ENCODE measurements around the gene TNPO2. TPM values are rescaled to one million over a fixed set of nuclear protein-coding genes. Genes with fewer than 3 reads are reported as not detected.

The TNPO2 gene
- total and polyA plus RNA-seq, 2 of the 13 experiments (the other 11 are each of a cell fraction or from before 2014, with no cell fraction given) = 31.7 to 61.0 TPM

DNA sequence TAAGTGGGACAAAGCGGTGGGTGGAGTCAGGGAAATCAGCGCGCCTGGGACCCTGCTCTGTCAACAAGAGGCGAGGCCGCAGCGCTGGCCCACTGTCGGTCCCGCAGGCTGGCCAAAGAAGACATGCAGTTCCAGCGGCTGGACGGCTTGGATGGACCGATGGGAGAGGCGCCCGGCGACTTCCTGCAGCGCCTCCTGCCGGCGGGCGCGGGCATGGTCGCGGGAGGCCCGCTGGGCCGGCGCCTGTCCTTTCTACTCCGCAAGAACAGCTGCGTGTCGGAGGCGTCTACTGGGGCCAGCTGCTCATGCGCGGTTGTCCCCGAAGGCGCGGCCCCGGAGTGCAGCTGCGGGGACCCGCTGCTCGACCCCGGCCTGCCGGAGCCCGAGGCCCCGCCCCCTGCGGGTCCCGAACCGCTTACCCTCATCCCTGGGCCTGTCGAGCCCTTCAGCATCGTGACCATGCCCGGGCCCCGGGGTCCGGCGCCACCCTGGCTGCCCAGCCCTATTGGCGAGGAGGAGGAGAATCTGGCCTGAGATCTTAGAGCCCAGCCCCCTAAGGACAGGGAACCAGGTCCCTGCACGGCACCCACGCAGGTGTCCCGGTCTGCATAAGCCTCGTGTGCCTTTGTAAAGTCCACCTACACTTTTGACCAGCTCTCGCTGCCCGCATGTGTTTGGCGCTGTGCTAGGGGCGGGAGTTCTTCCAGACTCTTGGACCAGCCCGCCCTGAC, 34.0 kb upstream of the TNPO2 start (continued):
- TF ChIP-seq ZNF780A (CRISPR knock-in tag; IDR thresholded peaks at IDR 0.05) (no peak), ZNF720 (CRISPR knock-in tag; IDR thresholded peaks at IDR 0.05) (no peak), ZNF207 (IDR thresholded peaks at IDR 0.05; ENCODE audit: borderline replicate concordance) (no peak), IRF2 (CRISPR knock-in tag; IDR thresholded peaks at IDR 0.05) (no peak), HOXA9 (CRISPR knock-in tag; IDR thresholded peaks at IDR 0.05; ENCODE audit: borderline replicate concordance) (no peak), CCAR2 (optimal IDR thresholded peaks at IDR 0.05; ENCODE audit: low read depth, low read length) (no peak), TFE3 (CRISPR knock-in tag; IDR thresholded peaks at IDR 0.05) (no peak), ZZZ3 (CRISPR knock-in tag; IDR thresholded peaks at IDR 0.05; ENCODE audit: borderline replicate concordance) (no peak), ZNF546 (CRISPR knock-in tag; conservative IDR thresholded peaks at IDR 0.05) (peak; percentile 61; the same call in 1 of the 2 replicates), TEAD2 (CRISPR knock-in tag; IDR thresholded peaks at IDR 0.05) (no peak), HDAC1 (CRISPR knock-in tag; IDR thresholded peaks at IDR 0.05) (peak; percentile 69; the same call in 1 of the 2 replicates), ZNF549 (CRISPR knock-in tag; IDR thresholded peaks at IDR 0.05) (no peak), CC2D1A (CRISPR knock-in tag; IDR thresholded peaks at IDR 0.05) (no peak), SMAD3 (CRISPR knock-in tag; IDR thresholded peaks at IDR 0.05) (no peak), CCDC6 (CRISPR knock-in tag; IDR thresholded peaks at IDR 0.05) (no peak), ZNF570 (CRISPR knock-in tag; IDR thresholded peaks at IDR 0.05; ENCODE audit: borderline replicate concordance) (no peak), ZMYM4 (CRISPR knock-in tag; IDR thresholded peaks at IDR 0.05) (no peak), ZNF672 (CRISPR knock-in tag; IDR thresholded peaks at IDR 0.05) (no peak), ZNF484 (CRISPR knock-in tag; IDR thresholded peaks at IDR 0.05; ENCODE audit: borderline replicate concordance, low read depth) (no peak), GTF3A (CRISPR knock-in tag; conservative IDR thresholded peaks at IDR 0.05) (no peak)
- TF ChIP-seq, protein P1, sequence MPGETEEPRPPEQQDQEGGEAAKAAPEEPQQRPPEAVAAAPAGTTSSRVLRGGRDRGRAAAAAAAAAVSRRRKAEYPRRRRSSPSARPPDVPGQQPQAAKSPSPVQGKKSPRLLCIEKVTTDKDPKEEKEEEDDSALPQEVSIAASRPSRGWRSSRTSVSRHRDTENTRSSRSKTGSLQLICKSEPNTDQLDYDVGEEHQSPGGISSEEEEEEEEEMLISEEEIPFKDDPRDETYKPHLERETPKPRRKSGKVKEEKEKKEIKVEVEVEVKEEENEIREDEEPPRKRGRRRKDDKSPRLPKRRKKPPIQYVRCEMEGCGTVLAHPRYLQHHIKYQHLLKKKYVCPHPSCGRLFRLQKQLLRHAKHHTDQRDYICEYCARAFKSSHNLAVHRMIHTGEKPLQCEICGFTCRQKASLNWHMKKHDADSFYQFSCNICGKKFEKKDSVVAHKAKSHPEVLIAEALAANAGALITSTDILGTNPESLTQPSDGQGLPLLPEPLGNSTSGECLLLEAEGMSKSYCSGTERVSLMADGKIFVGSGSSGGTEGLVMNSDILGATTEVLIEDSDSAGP (CRISPR knock-in tag; IDR thresholded peaks at IDR 0.05; ENCODE audit: borderline replicate concordance) = peak; percentile 70; the same call in 1 of the 2 replicates
- TF ChIP-seq, protein P2, sequence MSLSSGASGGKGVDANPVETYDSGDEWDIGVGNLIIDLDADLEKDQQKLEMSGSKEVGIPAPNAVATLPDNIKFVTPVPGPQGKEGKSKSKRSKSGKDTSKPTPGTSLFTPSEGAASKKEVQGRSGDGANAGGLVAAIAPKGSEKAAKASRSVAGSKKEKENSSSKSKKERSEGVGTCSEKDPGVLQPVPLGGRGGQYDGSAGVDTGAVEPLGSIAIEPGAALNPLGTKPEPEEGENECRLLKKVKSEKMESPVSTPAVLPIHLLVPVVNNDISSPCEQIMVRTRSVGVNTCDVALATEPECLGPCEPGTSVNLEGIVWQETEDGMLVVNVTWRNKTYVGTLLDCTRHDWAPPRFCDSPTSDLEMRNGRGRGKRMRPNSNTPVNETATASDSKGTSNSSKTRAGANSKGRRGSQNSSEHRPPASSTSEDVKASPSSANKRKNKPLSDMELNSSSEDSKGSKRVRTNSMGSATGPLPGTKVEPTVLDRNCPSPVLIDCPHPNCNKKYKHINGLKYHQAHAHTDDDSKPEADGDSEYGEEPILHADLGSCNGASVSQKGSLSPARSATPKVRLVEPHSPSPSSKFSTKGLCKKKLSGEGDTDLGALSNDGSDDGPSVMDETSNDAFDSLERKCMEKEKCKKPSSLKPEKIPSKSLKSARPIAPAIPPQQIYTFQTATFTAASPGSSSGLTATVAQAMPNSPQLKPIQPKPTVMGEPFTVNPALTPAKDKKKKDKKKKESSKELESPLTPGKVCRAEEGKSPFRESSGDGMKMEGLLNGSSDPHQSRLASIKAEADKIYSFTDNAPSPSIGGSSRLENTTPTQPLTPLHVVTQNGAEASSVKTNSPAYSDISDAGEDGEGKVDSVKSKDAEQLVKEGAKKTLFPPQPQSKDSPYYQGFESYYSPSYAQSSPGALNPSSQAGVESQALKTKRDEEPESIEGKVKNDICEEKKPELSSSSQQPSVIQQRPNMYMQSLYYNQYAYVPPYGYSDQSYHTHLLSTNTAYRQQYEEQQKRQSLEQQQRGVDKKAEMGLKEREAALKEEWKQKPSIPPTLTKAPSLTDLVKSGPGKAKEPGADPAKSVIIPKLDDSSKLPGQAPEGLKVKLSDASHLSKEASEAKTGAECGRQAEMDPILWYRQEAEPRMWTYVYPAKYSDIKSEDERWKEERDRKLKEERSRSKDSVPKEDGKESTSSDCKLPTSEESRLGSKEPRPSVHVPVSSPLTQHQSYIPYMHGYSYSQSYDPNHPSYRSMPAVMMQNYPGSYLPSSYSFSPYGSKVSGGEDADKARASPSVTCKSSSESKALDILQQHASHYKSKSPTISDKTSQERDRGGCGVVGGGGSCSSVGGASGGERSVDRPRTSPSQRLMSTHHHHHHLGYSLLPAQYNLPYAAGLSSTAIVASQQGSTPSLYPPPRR (CRISPR knock-in tag; IDR thresholded peaks at IDR 0.05; ENCODE audit: borderline replicate concordance) = no peak
